Ovary (tissue), 10 donors: ENCODE measurements around the gene NBPF10. TPM values are rescaled to one million over a fixed set of nuclear protein-coding genes. Genes with fewer than 3 reads are reported as not detected.
"Not testable (repeated sequence)": the region's sequence is repeated elsewhere in the genome, so short reads cannot be mapped to it uniquely, and the experiment has no call there.

Experiments used
- DNase-seq, 5 donors: peaks; one replicate each; pipeline ENCODE4 v3.0.0-alpha.2; 2019 to 2020
- H3K27ac ChIP-seq, 2 donors: fragments of 200-600 bp; one replicate each; pipeline versions ENCODE4 v1.5.1 to v1.8.0; 2019 to 2022
- H3K27me3 ChIP-seq: fragments of 200-600 bp; one replicate; pipeline ENCODE4 v1.8.0; 2022
- H3K36me3 ChIP-seq: fragments of 200-600 bp; sonication (generic); one replicate; pipeline ENCODE4 v1.5.1; 2019
- H3K4me1 ChIP-seq: one replicate; pipeline ENCODE4 v1.8.1; 2013; ENCODE audit warnings: mild to moderate bottlenecking, moderate library complexity; ENCODE audit not compliant: insufficient read depth
- H3K4me3 ChIP-seq: fragments of 200-600 bp; sonication (generic); one replicate; pipeline ENCODE4 v1.5.1; 2017
- H3K9me3 ChIP-seq, 2 donors: fragments of 200-600 bp in 1 of 2; sonication (generic) in 1 of 2; one replicate each; pipeline versions ENCODE4 v1.5.1 to v1.8.1; 2013 to 2019; ENCODE audit warnings: mild to moderate bottlenecking in 1 of 2, moderate library complexity in 1 of 2
- WGBS, 3 donors: extraction: QIAGEN DNeasy Blood & Tissue Kit in 1 of 3; methylation state at CpG; one replicate each; pipeline versions ENCODE4 v1.1.5 to v1.1.7; 2013 to 2017; 5-methylcytosine and 5-hydroxymethylcytosine counted together
- intact Hi-C, 4 donors: fragments of 100-400 bp; cut with DNase I; formaldehyde crosslinking; loops; one replicate each; pipeline versions ENCODE4 v1.11.0 to v1.15.1; 2022 to 2023
- long read RNA-seq, 3 donors: library from polyadenylated mRNA in 2 of 3; unstranded in 2 of 3; transcript quantifications; one replicate each; pipeline ENCODE4 v2.0.0 and lab custom pipeline, GENCODE V29; 2021 to 2026
- polyA plus RNA-seq, 2 donors: library from polyadenylated mRNA; stranded (reverse); fragments of 200-250 nt in 1 of 2; fragments of 350-450 nt in 1 of 2; fragmentation: Illumina TruSeq in 1 of 2; extraction: RNeasy Lipid Tissue Mini Kit (QIAGEN cat#74804) in 1 of 2; gene quantifications; one replicate each; pipeline ENCODE4 v1.2.3, GENCODE V29; 2013 to 2014
- total RNA-seq, 7 donors: library from RNA; depleted of rRNA in 2 of 7; stranded (reverse); fragments of >200 nt in 2 of 7; fragmentation: NEBNext Ultra II Directional in 3 of 7; extraction: Animal tissue kit (Norgen Biotek cat#: 25700) in 3 of 7; gene quantifications; one replicate each; pipeline versions ENCODE4 v1.1.0 to v1.2.4, GENCODE V29; 2016 to 2023
- donor health status: DM: no; HTN: no; CAD: no; lungs with moderate emphysema.
- donor health status: DM: no; HTN: no; CAD: no.
- donor health status: Bipolar disorder and iron deficiency.
- donor health status: DM: yes; HTN: yes; CAD: no.
- donor health status: DM: no; HTN: no; CAD: no.
- donor health status: DM: yes; HTN: yes; CAD: no.

Gene NBPF10
- 1 to 10 TPM in 6 of 7 donors, under 1 TPM in 1; 0.57 to 4.7 (median 2.6) TPM for total RNA-seq
- polyA plus RNA-seq, result 1 to 10 TPM; 1.2 to 2.9 TPM
- long read RNA-seq, donor 1, partial matches to known transcripts, result 7 of 12 reads
- long read RNA-seq, donor 1, other reads (novel, unspliced or antisense), result 5 of 12 reads
- long read RNA-seq, donor 2, result 0 reads
- long read RNA-seq, donor 3, partial matches to known transcripts, result 6 of 24 reads
- long read RNA-seq, donor 3, other reads (novel, unspliced or antisense), result 18 of 24 reads

- H3K4me1 ChIP-seq, H3K27me3 ChIP-seq, H3K9me3 ChIP-seq, H3K36me3 ChIP-seq, intact Hi-C loops, H3K27ac ChIP-seq, H3K4me3 ChIP-seq: not testable (repeated sequence)
- WGBS, 3 donors, result 6 to 7% methylated on average over 3 to 4 of the region's 7 CpGs; no CpG with 5 or more reads in 1 of the 3 donors
- peak in 1 of 5 donors; percentile 8 for DNase-seq
Observed at GRCh38 chr1:146144465-146144864, at the start of gene NBPF10. NBPF10 (minus strand) TSS chr1:146144804; CDS start chr1:146144769, 35 bp downstream.

- H3K4me3 ChIP-seq, H3K27me3 ChIP-seq, H3K9me3 ChIP-seq, H3K36me3 ChIP-seq, H3K4me1 ChIP-seq, intact Hi-C loops: not testable (repeated sequence)
- WGBS, 3 donors, result 0% methylated on average over 1 to 3 of the region's 5 CpGs
- H3K27ac ChIP-seq, result peak overlapping the region in 1 of 2 donors; percentile 15
- DNase-seq, result peak; percentile 70 to 88 (median 70)
Observed at GRCh38 chr1:146174531-146174930, 29.9 kb upstream of the NBPF10 start.

GRCh38 chr1:146167740-146168139 is 23.1 kb upstream of the NBPF10 start:
- no CpG with 5 or more reads among the region's 1 CpG for WGBS, 3 donors
- intact Hi-C loops, H3K36me3 ChIP-seq, DNase-seq, H3K27me3 ChIP-seq, H3K4me1 ChIP-seq, H3K9me3 ChIP-seq, H3K27ac ChIP-seq, H3K4me3 ChIP-seq: not testable (repeated sequence)

GRCh38 chr1:146167273-146167672 is 22.7 kb upstream of the NBPF10 start:
- H3K9me3 ChIP-seq, H3K4me3 ChIP-seq, H3K4me1 ChIP-seq, H3K36me3 ChIP-seq, H3K27me3 ChIP-seq, DNase-seq, intact Hi-C loops, H3K27ac ChIP-seq: not testable (repeated sequence)
- no CpG with 5 or more reads among the region's 1 CpG for WGBS, 3 donors

Other genes starting within 250 kb of the NBPF10 start
- 1 to 10 TPM; 1.5 to 4.8 (median 2.8) TPM for gene ITGA10, start 234.8 kb downstream of the NBPF10 start, total RNA-seq
- 1 to 10 TPM; 2.5 to 4.5 TPM for gene ITGA10, start 234.8 kb downstream of the NBPF10 start, polyA plus RNA-seq
- gene PEX11B, start 226.1 kb downstream of the NBPF10 start, total RNA-seq, result 10 to 100 TPM; 18.2 to 30.3 (median 26.9) TPM
- 10 to 100 TPM; 22.1 to 44.4 TPM for gene PEX11B, start 226.1 kb downstream of the NBPF10 start, polyA plus RNA-seq
- gene RBM8A, start 217.3 kb downstream of the NBPF10 start, total RNA-seq, result 100 to 1,000 TPM in 6 of 7 donors, 10 to 100 TPM in 1; 84.4 to 127 (median 113) TPM
- 100 to 1,000 TPM in 1 of 2 donors, 10 to 100 TPM in 1; 91.6 to 101 TPM for gene RBM8A, start 217.3 kb downstream of the NBPF10 start, polyA plus RNA-seq
- 100 to 1,000 TPM in 1 of 7 donors, 10 to 100 TPM in 6; 37.9 to 102 (median 73.9) TPM for gene LIX1L, start 186.8 kb downstream of the NBPF10 start, total RNA-seq
- gene LIX1L, start 186.8 kb downstream of the NBPF10 start, polyA plus RNA-seq, result 10 to 100 TPM; 28.7 to 52.6 TPM
- 1 to 10 TPM in 6 of 7 donors, under 1 TPM in 1; 0.48 to 5.2 (median 3.1) TPM for gene ANKRD34A, start 180.2 kb downstream of the NBPF10 start, total RNA-seq
- under 1 TPM; 0.50 to 0.62 TPM for gene ANKRD34A, start 180.2 kb downstream of the NBPF10 start, polyA plus RNA-seq
- 10 to 100 TPM; 16.7 to 27.9 (median 23.4) TPM for gene POLR3GL, start 180.1 kb downstream of the NBPF10 start, total RNA-seq
- 10 to 100 TPM; 40.6 to 51.4 TPM for gene POLR3GL, start 180.1 kb downstream of the NBPF10 start, polyA plus RNA-seq
- 1,000 to 10,000 TPM in 1 of 7 donors, 100 to 1,000 TPM in 6; 335 to 1,406 (median 617) TPM for gene TXNIP, start 148.2 kb downstream of the NBPF10 start, total RNA-seq
- 1,000 to 10,000 TPM in 1 of 2 donors, 100 to 1,000 TPM in 1; 570 to 1,154 TPM for gene TXNIP, start 148.2 kb downstream of the NBPF10 start, polyA plus RNA-seq
- not detected for gene HJV, start 123.1 kb downstream of the NBPF10 start, total RNA-seq
- not detected for gene HJV, start 123.1 kb downstream of the NBPF10 start, polyA plus RNA-seq
- 10 to 100 TPM; 34.9 to 63.2 (median 43.2) TPM for gene NOTCH2NLA, start 84.2 kb upstream of the NBPF10 start, total RNA-seq
- gene NOTCH2NLA, start 84.2 kb upstream of the NBPF10 start, polyA plus RNA-seq, result 10 to 100 TPM; 12.0 to 15.0 TPM